GM10847 (cell line): Measurements from ENCODE around the gene CDK10.

Experiments
- POLR2A ChIP-seq: IDR thresholded peaks from 2 replicates; pipeline ENCODE4 v1.6.1; 2011; ENCODE audit not compliant: insufficient read length; ENCODE audit errors: extremely low read depth

Gene CDK10

DNA sequence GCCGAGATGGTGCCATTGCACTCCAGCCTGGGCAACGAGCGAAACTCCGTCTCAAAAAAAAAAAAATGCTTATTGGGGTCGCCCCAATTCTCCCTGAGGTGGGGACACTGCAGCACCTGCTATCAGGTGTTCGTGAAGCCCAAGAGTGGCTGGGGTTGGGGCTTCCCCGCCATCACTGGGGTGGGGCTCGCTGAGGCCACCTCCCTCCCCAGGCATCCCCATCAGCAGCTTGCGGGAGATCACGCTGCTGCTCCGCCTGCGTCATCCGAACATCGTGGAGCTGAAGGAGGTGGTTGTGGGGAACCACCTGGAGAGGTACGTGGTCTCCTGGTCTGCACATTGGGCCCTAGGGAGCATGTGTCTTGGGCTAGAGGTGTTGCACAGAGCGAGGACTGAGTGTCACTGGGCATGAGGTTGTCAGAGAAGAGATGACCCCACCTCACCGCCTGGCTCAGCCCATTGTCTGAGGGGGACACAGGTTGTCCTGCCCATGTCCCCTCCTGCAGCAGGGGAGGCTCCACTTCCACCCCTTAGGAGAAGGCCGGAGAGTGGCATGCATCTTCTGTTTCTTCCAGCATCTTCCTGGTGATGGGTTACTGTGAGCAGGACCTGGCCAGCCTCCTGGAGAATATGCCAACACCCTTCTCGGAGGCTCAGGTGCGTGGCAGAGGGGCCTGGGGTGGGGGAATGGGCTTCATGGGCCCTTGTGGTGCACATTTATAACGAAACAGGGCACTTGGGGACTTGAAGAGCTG lies 4.9 kb downstream of the CDK10 start:
- TF ChIP-seq POLR2A: no peak

DNA sequence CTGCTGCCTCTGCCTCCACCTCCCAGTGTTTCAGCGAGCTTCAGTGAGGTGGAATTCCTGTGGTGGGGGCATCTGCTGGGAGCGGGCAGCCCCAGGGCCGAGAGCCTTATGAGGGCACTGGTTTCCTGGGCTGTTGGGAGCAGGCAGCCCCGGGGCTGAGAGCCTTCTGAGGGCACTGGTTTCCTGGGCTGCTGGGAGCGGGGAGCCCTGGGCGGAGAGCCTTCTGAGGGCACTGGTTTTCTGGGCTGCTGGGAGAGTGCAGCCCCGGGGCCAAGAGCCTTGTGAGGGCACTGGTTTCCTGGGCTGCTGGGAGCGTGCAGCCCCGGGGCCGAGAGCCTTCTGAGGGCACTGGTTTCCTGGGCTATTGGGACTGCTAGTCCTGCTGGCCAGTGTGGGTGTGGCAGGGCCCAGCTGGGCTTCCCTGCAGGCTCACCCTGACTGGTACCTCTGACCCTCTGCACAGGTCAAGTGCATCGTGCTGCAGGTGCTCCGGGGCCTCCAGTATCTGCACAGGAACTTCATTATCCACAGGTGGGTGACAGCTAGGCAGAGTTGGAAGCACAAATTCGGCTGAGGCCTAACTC lies 5.6 kb downstream of the CDK10 start:
- TF ChIP-seq POLR2A: no peak

DNA sequence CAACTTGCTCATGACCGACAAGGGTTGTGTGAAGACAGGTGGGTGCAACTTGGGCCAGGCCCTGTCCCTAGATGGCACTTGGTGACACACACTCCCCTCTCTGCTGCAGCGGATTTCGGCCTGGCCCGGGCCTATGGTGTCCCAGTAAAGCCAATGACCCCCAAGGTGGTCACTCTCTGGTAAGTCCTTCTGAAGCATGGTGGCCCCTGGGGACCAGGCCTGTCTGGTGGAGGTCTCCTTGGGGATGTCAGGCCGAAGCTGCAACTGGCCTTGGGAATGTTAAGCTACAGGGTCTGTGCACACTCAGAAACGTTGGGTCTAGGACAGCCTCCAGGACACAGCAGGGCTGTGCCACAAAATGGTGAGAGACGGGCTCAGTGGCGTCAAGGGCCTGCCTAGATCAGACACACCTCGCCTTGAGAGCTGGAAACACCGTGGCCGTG lies 6.8 kb downstream of the CDK10 start:
- TF ChIP-seq POLR2A: no peak

DNA sequence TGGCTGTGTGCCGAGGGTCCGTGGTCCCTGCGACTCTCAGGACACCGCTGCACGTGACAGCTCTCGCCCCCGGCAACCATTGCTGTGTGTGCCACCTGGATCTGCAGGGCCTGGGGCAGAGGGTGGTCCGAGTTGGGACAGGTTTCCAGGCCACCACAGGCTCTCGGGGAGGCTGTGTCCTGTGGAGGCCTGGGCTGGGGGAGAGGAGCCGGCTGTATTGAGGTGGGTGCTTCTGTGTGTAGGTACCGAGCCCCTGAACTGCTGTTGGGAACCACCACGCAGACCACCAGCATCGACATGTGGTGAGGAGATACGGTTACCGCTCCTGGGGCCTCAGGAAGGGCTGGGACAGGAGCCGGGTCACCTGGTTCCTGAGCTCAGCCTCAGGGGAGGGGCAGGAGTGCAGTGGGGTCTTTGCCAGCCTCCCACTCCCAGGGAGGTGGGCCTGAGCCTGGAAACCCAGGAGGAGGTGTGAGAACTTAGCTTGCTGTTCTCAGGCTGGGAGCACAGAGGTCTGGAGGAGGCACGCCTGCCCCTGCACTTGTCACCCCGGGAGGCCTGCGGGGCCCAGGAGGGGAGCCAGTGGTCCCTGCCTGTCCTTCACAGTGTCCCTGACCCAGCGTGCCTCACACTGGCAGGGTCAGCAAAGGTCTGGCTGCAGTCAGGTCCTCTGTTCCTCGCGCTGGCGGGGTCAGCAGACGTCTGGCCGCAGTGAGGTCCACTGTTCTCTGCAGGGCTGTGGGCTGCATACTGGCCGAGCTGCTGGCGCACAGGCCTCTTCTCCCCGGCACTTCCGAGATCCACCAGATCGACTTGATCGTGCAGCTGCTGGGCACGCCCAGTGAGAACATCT lies 7.7 kb downstream of the CDK10 start:
- TF ChIP-seq POLR2A: no peak

DNA sequence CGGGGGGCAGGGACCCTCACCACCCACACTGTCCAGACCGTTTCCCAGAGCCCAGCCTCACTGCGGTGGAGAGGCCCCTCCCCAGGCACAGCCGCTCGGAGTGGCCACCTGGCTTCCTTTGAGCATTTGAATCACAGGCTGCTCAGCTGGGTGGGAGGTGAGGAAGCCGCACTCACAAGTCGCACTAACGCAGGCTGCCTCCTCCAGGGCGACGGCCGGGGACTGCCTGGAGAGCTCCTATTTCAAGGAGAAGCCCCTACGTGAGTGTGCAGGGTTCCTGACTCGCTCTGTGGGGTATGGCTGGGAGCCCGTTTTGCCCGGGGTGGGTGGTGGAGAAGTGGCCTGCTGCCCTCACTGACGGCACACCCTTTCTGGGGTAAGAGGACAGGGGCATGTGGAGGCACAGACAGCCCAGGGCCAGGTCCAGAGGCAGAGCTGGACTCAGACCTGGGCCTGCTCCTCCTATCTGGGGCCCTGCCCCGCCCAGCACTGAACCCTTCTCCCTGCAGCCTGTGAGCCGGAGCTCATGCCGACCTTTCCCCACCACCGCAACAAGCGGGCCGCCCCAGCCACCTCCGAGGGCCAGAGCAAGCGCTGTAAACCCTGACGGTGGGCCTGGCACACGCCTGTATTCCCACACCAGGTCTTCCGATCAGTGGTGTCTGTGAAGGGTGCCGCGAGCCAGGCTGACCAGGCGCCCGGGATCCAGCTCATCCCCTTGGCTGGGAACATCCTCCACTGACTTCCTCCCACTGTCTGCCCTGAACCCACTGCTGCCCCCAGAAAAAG lies 8.8 kb downstream of the CDK10 start:
- no peak for TF ChIP-seq POLR2A

DNA sequence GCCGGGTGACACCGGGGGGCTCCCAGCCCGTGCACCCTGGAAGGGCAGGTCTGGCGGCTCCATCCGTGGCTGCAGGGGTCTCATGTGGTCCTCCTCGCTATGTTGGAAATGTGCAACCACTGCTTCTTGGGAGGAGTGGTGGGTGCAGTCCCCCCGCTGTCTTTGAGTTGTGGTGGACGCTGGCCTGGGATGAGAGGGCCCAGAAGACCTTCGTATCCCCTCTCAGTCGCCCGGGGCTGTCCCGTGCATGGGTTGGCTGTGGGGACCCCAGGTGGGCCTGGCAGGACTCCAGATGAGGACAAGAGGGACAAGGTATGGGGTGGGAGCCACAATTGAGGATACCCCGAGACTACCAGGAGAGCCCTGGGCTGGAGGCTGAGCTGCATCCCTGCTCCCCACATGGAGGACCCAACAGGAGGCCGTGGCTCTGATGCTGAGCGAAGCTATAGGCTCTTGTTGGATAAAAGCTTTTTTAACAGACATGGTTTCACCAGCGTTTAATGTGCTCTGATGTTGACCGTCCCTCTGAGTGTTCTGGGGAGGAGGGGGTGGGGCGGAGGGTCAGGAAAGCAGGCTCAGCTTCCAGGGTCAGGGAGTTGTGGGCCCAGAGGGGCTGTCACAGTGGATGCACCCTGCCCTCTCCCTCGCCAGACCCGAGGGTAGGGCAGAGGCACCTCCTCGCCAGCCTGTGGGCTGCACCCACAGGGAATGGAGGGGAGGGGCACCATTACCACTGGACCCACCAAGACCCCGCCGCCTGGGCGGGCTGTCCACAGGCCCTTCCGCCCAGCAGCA lies 9.6 kb downstream of the CDK10 start:
- no peak for TF ChIP-seq POLR2A

DNA sequence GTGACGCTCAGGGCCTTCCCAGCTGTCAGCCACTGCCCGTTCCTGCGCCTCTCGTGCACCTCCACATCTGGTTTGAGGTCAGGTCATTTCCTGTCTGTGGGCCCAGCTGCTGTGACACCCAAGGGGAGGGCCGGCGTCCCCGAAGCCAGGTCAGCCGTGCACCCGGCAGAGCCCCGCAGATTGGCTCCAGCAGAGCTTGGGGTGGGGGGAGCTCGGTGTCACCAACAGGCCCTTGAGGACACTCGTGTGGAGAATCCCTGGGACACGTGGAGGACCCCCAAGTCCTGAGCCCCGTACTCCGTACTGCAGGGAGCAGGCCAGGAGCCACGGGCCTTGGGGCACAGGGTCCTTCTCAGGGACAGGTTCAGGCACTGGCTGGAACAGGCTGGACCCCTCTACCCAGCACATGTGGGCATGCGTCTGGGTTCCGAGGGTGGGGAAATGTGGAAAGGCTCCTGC lies 10.2 kb downstream of the CDK10 start:
- TF ChIP-seq POLR2A: no peak

DNA sequence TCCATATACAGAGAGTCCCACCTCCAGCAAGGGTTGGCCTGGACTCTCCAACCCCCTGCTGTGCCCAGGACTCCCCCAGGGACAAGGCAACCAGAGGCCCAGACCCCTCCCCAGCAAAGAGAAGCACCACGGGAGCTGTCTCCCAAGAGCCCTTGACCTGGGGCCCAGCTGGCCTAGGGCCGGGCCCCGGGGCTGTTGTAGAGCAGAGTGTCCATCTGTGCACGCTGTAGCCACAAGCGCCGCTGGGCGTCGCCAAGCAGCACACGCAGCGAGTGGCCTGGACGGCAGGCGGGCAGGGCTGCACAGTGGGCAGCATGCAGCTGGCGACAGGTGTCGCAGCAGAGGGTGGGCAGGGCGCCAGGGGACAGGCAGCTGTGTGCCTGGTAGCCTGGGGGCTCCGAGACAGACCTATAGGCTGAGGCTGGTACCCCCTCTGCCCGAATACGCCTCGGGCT lies 10.7 kb downstream of the CDK10 start:
- no peak for TF ChIP-seq POLR2A

DNA sequence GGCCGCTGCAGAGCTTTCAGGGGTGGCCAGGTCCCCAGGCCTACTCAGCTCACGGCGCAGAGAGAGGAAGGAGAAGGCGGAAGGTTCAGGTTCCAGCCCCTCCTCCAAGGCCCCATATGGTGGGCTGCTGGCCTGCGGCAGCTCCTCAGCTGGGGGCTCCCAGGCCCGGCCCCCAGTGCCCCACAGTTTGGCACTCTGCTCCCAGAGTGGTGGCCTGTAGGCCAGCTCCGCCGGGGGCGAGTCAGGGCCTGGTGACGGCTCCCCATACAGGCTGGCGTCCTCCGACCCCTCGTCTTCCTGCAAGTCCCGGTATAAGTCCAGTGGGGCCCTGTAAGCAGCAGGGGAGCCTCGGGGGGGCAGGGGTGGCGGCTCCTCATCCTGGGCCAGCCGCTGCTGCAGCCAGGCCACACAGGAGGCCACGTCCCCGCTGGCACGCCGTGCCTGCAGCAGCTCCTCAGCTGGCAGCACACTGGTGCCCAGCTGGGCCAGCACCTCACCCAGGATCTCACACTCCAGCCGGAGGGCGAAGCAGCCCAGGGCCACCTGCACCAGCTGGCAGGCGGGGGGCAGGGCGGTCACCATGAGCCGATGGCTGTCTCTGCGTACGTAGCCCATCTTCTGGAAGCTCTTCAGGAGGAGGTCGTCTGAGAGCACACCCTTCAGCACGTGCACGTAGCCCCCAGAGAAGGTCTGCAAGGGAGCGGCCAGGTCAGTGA lies 11.3 kb downstream of the CDK10 start:
- no peak for TF ChIP-seq POLR2A

DNA sequence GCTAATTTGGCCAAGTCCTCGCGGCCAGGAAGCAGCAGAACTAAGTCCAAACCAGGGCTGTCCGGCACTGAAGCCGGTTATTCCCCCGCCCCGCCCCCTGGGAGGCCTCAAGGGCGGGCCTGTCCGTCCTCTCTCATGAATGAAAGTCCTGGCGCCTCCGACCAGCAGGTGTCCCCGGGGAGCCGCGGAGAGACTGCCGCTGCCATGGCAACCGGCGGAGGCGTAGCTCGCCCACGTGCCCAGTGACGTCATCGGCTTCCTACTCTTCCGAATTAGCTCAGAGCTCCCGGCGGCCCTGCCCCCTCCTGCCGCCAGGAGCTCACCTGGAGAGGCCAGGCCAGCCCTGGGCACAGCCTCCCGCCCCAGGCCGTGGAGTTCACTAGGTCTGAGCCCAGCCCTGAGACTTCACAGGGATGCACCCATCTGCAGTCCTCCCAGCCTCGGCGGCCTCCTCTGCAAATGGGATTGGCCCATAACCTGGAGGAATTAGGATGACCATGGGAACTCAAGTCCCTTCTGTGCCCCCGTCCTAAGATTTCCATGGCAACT lies 13.7 kb downstream of the CDK10 start:
- no peak for TF ChIP-seq POLR2A

DNA sequence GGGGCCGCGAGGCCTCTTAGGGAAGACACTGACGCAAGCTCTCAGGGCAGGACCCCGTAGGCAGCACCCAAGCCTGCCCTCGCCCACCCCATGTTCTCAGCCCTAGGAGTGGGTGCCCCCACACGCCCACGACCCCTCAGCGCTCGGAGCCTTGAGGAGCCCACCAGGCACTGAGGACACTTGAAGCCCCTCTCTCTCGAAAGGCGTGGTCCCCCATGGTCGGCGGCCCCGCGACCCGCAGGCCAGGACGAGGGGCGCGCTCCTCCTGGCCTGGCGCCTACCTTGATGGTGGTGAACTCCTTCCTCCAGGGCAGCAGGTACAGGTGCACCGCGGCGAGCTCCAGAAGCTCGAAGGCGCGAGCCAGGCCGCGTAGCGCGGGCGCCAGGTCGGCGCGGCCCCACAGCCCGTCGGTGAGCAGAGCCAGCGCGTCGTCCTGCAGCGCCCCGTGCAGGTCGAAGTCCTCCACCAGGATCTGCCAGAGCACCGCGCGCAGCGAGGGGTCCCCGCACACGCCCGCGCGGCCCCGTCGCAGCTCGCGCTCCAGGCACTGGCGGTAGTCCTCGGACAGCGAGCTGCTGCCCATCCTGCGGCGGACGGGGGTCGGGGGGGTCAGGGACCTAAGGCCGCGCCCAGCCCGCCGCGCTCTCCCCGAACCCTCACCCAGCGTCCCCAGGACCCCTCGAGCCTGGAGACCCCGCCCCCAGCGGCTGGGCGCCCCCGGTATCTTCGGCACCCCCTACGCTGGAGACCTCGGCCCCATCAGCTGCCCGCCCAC lies 14.3 kb downstream of the CDK10 start:
- TF ChIP-seq POLR2A: no peak
